ENCODE measurements around the gene TMEM87A. TPM values are rescaled to one million over a fixed set of nuclear protein-coding genes. Genes with fewer than 3 reads are reported as not detected.
A peak's percentile ranks its signal among the peaks of the same experiment; 100 is the strongest.

Gene TMEM87A
- total RNA-seq, 1 donor = 71.5 TPM

GRCh38 chr15:42270996-42271395 lies 2.2 kb downstream of the TMEM87A start:
- H3K4me3 ChIP-seq (ENCODE audit: low read depth, low read length) = no peak overlapping the region
- DNase-seq (ENCODE audit: low read depth) = no peak
- TF ChIP-seq, protein P1, sequence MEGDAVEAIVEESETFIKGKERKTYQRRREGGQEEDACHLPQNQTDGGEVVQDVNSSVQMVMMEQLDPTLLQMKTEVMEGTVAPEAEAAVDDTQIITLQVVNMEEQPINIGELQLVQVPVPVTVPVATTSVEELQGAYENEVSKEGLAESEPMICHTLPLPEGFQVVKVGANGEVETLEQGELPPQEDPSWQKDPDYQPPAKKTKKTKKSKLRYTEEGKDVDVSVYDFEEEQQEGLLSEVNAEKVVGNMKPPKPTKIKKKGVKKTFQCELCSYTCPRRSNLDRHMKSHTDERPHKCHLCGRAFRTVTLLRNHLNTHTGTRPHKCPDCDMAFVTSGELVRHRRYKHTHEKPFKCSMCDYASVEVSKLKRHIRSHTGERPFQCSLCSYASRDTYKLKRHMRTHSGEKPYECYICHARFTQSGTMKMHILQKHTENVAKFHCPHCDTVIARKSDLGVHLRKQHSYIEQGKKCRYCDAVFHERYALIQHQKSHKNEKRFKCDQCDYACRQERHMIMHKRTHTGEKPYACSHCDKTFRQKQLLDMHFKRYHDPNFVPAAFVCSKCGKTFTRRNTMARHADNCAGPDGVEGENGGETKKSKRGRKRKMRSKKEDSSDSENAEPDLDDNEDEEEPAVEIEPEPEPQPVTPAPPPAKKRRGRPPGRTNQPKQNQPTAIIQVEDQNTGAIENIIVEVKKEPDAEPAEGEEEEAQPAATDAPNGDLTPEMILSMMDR (IDR thresholded peaks at IDR 0.05; ENCODE audit: insufficient read depth, low read length) = no peak

GRCh38 chr15:42270551-42270950 lies 2.7 kb downstream of the TMEM87A start:
- TF ChIP-seq, protein P1 (IDR thresholded peaks at IDR 0.05; ENCODE audit: insufficient read depth, low read length) = no peak
- no peak for DNase-seq (ENCODE audit: low read depth)
- H3K4me3 ChIP-seq (ENCODE audit: low read depth, low read length) = no peak overlapping the region

DNA sequence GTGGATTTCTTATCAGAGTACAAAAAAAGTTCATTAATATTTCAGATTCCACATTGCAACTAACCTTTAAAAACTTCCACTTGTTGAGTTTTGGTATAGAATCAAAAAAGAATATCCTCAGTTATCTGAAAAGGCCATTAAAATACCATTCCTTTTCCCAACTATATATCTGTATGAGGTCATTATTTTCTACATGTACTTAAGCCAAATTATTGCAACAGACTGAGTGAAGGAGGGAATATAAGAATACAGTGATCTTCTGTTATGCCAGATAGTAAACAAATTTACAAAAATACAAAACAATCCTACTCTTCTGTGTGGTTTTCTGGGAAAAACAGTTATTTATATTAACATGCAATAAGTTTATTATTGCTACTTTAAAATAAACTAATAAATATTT lies 5.9 kb downstream of the TMEM87A start:
- TF ChIP-seq, protein P1 (IDR thresholded peaks at IDR 0.05; ENCODE audit: insufficient read depth, low read length) = no peak
- DNase-seq (ENCODE audit: low read depth) = peak; percentile 22

DNA sequence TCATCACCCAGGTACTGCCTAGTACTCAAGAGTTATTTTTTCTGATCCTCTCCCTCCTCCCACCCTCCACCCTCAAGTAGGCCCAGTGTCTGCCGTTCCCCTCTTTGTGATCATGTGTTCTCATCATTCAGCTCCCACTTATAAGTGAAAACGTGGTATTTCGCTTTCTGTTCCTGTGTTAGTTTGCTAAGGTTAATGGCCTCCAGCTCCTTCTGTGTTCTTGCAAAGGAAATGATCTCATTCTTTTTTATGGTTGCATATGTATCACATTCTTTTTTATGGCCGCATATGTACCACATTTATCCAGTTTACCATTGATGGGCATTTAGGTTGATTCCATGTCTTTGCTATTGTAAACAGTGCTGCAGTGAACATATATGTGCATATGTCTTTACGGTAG lies 8.4 kb downstream of the TMEM87A start:
- no peak overlapping the region for H3K4me3 ChIP-seq (ENCODE audit: low read depth, low read length)
- TF ChIP-seq, protein P1 (IDR thresholded peaks at IDR 0.05; ENCODE audit: insufficient read depth, low read length) = no peak
- DNase-seq (ENCODE audit: low read depth) = no peak

More for the DNA sequence above, 5.9 kb downstream of the TMEM87A start:
- H3K4me3 ChIP-seq (ENCODE audit: low read depth, low read length) = no peak overlapping the region

- TF ChIP-seq, protein P1 (IDR thresholded peaks at IDR 0.05; ENCODE audit: insufficient read depth, low read length) = no peak
- DNase-seq (ENCODE audit: low read depth) = no peak
- no peak overlapping the region for H3K4me3 ChIP-seq (ENCODE audit: low read depth, low read length)
Observed at GRCh38 chr15:42253300-42253699, 19.9 kb downstream of the TMEM87A start.

DNA sequence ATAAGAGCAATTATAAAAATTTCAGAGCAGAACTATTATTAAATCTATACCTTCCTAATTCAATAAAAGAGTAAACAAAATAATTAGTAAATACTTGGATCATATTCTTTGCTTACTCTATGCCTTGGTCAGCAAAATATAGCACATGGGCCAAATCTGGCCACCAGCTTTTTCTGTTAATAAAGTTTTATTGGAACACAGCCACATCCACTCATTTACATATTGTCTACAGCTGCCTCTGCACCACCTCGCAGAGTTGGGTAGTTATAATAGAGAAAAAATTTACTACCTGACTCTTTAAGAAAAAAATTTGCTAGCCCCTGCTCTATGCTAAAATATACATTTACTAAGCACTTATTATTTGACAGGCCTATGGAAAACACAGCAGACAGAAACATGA lies 32.4 kb downstream of the TMEM87A start:
- H3K4me3 ChIP-seq (ENCODE audit: low read depth, low read length) = no peak overlapping the region
- TF ChIP-seq, protein P1 (IDR thresholded peaks at IDR 0.05; ENCODE audit: insufficient read depth, low read length) = no peak
- no peak for DNase-seq (ENCODE audit: low read depth)

GRCh38 chr15:42239528-42240182 lies 33.6 kb downstream of the TMEM87A start:
- no peak for DNase-seq (ENCODE audit: low read depth)
- TF ChIP-seq, protein P1 (IDR thresholded peaks at IDR 0.05; ENCODE audit: insufficient read depth, low read length) = no peak
- H3K4me3 ChIP-seq (ENCODE audit: low read depth, low read length) = no peak overlapping the region

All from fibroblast of the aortic adventitia (primary cell).